HG03097 (cell line): Measurements from ENCODE around the gene CYGB.
A peak's percentile ranks its signal among the peaks of the same experiment; 100 is the strongest.
"Not testable (repeated sequence)": the region's sequence is repeated elsewhere in the genome, so short reads cannot be mapped to it uniquely, and the experiment has no call there.

Source experiments
- ATAC-seq: cut with Tn5 transposase; IDR thresholded peaks from one replicate; pipeline ENCODE4 v1.9.1; 2021; ENCODE audit not compliant: unreplicated experiment, low FRiP score

Gene CYGB

GRCh38 chr17:76538941-76539570 is 1.5 kb upstream of the CYGB start:
- ATAC-seq, result no peak

GRCh38 chr17:76538281-76538931 is 897 bp upstream of the CYGB start:
- no peak for ATAC-seq

- no peak for ATAC-seq
These were observed 276 bp downstream of the CYGB start for GRCh38 chr17:76537288-76537577.

GRCh38 chr17:76536511-76537287 is 810 bp downstream of the CYGB start:
- no peak for ATAC-seq

GRCh38 chr17:76535788-76536510 is 1.6 kb downstream of the CYGB start:
- no peak for ATAC-seq

- ATAC-seq, result no peak
These were observed 2.4 kb downstream of the CYGB start for GRCh38 chr17:76534831-76535732.

GRCh38 chr17:76533640-76534359 is 3.7 kb downstream of the CYGB start:
- not testable (repeated sequence) for ATAC-seq

GRCh38 chr17:76532072-76532651 is 5.3 kb downstream of the CYGB start:
- ATAC-seq, result no peak

GRCh38 chr17:76531486-76532038 is 5.9 kb downstream of the CYGB start:
- ATAC-seq, result no peak

GRCh38 chr17:76530811-76531485 is 6.6 kb downstream of the CYGB start:
- no peak for ATAC-seq

GRCh38 chr17:76530095-76530723 is 7.3 kb downstream of the CYGB start:
- no peak for ATAC-seq

- ATAC-seq, result no peak
These were observed 8.1 kb downstream of the CYGB start for GRCh38 chr17:76529224-76530094.

GRCh38 chr17:76528528-76529223 is 8.8 kb downstream of the CYGB start:
- ATAC-seq, result no peak

GRCh38 chr17:76528156-76528527 is 9.4 kb downstream of the CYGB start:
- ATAC-seq, result peak; percentile 38

- peak; percentile 54 for ATAC-seq
These were observed 9.9 kb downstream of the CYGB start for GRCh38 chr17:76527430-76528111.

GRCh38 chr17:76527016-76527415 is 10.5 kb downstream of the CYGB start:
- ATAC-seq, result not testable (repeated sequence)
